Subcutaneous adipose tissue (tissue), 4 donors: ENCODE results near the gene RGS16. TPM values are rescaled to one million over a fixed set of nuclear protein-coding genes. Genes with fewer than 3 reads are reported as not detected.

Experiments
- CTCF ChIP-seq: fragments of 450-650 bp; IDR thresholded peaks from one replicate; pipeline ENCODE4 v1.5.1; 2016; ENCODE audit warnings: low read depth, mild to moderate bottlenecking, control low read depth, antibody characterized with exemption, moderate library complexity
- total RNA-seq, 4 donors: library from RNA; depleted of rRNA; stranded (reverse); fragments of >200 nt; gene quantifications; one replicate each; pipeline ENCODE4 v1.1.0, GENCODE V29; 2016

The RGS16 gene
- total RNA-seq, 4 donors from 2014 or later = 0.49 to 0.88 (median 0.80) TPM

- TF ChIP-seq CTCF = no peak
These were observed 16.3 kb downstream of the RGS16 start for GRCh38 chr1:182587666-182588499.

GRCh38 chr1:182587093-182587492 is 17.1 kb downstream of the RGS16 start:
- TF ChIP-seq CTCF = no peak

GRCh38 chr1:182586380-182586779 is 17.8 kb downstream of the RGS16 start:
- TF ChIP-seq CTCF = no peak

- TF ChIP-seq CTCF = no peak
These were observed 19.4 kb downstream of the RGS16 start for GRCh38 chr1:182584746-182585145.

GRCh38 chr1:182580736-182581135 is 23.5 kb downstream of the RGS16 start:
- TF ChIP-seq CTCF = no peak

GRCh38 chr1:182575540-182576149 is 28.5 kb downstream of the RGS16 start:
- TF ChIP-seq CTCF = no peak

- TF ChIP-seq CTCF = no peak
These were observed 30.0 kb downstream of the RGS16 start for GRCh38 chr1:182574156-182574555.
